ENCODE measurements around the gene SRC. TPM values are rescaled to one million over a fixed set of nuclear protein-coding genes. Genes with fewer than 3 reads are reported as not detected.
A peak's percentile ranks its signal among the peaks of the same experiment; 100 is the strongest.

Gene SRC
- total and polyA plus RNA-seq, 2 experiments from 2014 or later: 8.0 to 25.9 TPM

DNA sequence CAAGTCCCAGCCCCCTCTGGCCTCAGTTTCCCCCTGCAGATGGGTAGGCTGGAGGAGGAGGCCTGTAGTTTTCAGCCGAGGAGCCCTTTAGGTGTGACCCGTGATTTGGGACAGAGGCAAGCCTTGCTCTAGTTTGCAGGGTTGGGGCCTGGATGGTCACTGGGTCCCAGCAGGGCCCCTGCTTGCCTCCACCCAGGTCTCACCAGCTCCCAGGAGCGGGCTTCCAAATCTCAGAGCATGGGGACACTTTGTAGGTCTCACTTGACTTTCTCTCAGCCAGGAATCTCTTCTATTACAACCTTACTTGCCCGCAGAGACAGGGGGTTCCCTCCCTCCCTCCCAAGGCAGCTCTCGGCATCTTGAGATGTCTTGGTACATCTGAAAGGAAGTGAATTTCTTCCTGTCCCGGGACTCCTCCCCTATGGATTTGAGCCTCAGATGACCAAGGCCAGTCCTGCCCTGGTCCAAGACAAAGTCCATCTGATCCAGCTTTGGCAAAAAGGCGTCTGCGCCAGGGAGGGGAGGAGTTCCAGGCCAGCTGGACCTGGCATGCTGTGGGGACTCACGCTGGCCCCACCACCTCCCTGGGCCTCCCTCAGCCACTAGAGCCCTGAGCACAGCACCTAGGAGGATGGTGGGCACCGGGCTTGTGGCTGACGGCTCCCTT is 47.4 kb downstream of the SRC start:
- Mint-ChIP-seq H3K36me3 (ENCODE audit: low read depth) (peaks cover 5% of the 10 kb centered on the region; the same call in 2 of the 3 replicates), H3K27ac (0 out of 2 replicates have a peak overlapping the region, but pooled peaks have one; percentile 80), H3K4me1 (peaks cover 31% of the 10 kb centered on the region), H3K4me3 (no peak overlapping the region), H3K9me3 (no peaks in the 10 kb centered on the region), H3K27me3 (ENCODE audit: insufficient read depth, low read depth, poor library complexity) (peaks cover 7% of the 10 kb centered on the region)
- H2AFZ ChIP-seq: no peak overlapping the region
- H4K20me1 ChIP-seq (replicated peaks; ENCODE audit: insufficient read depth): no peaks in the 10 kb centered on the region
- ATAC-seq (no peak), DNase-seq (ENCODE audit: low spot score) (no peak)
- H3K4me1 ChIP-seq (ENCODE audit: insufficient read depth): peaks cover 21% of the 10 kb centered on the region
- no peak overlapping the region for H3K4me2 ChIP-seq
- H3K36me3 ChIP-seq (ENCODE audit: insufficient read depth): no peaks in the 10 kb centered on the region
- no peaks in the 10 kb centered on the region for H3K27me3 ChIP-seq (ENCODE audit: insufficient read depth)
- no peaks in the 10 kb centered on the region for H3K9me2 ChIP-seq (ENCODE audit: insufficient read depth)
- no peak overlapping the region for H3K4me3 ChIP-seq
- no peak overlapping the region for H3K27ac ChIP-seq (ENCODE audit: low read depth)
- H3F3A ChIP-seq (replicated peaks; ENCODE audit: low read depth): 0 out of 2 replicates have a peak, but pooled peaks cover 3% of the 10 kb centered on the region
- TF ChIP-seq NANOG (IDR thresholded peaks at IDR 0.05; ENCODE audit: borderline replicate concordance) (no peak), CREB1 (CRISPR knock-in tag; IDR thresholded peaks at IDR 0.05; ENCODE audit: low read depth) (no peak), ZNF114 (CRISPR knock-in tag; IDR thresholded peaks at IDR 0.05) (no peak), EZH2phosphoT487 (IDR thresholded peaks at IDR 0.05; ENCODE audit: unreplicated experiment) (no peak), JUNB (IDR thresholded peaks at IDR 0.05; ENCODE audit: unreplicated experiment) (no peak), POLR2AphosphoS5 (IDR thresholded peaks at IDR 0.05; ENCODE audit: low read depth) (no peak), ZNF331 (CRISPR knock-in tag; IDR thresholded peaks at IDR 0.05; ENCODE audit: low read depth) (no peak)
- H3K79me2 ChIP-seq (replicated peaks; ENCODE audit: insufficient read depth): no peaks in the 10 kb centered on the region

DNA sequence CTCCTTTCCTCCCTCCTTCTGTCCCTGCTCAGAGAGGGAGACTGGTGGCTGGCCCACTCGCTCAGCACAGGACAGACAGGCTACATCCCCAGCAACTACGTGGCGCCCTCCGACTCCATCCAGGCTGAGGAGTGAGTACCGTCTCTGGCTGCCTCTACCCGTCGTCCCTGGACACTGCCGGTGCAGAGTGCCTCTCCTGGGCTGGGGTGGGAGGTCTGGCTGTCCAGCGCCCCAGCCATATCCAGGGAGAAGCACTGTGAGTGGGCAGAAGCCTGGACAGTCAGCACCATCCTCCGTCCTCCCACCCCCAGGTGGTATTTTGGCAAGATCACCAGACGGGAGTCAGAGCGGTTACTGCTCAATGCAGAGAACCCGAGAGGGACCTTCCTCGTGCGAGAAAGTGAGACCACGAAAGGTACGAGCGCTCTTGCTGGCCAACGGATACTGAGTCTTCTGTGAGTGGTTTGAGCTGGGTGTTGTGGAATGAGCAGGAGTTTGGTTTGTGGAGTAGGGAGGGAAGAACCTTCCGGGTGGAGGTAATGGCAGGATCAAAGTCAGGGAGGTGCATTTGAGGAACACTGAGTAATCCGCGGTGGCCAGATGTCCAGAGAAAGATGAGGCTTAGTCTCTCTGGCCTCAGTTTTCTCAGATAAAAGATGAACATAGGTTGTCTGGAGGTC is 48.1 kb downstream of the SRC start:
- no peaks in the 10 kb centered on the region for H3K27me3 ChIP-seq (ENCODE audit: insufficient read depth)
- no peaks in the 10 kb centered on the region for H3K36me3 ChIP-seq (ENCODE audit: insufficient read depth)
- Mint-ChIP-seq H3K36me3 (ENCODE audit: low read depth) (peaks cover 11% of the 10 kb centered on the region; the same call in 2 of the 3 replicates), H3K4me1 (peaks cover 31% of the 10 kb centered on the region), H3K4me3 (no peak overlapping the region; the same call in 2 of the 3 replicates), H3K27me3 (ENCODE audit: insufficient read depth, low read depth, poor library complexity) (peaks cover 7% of the 10 kb centered on the region), H3K9me3 (no peaks in the 10 kb centered on the region), H3K27ac (peak overlapping the region; percentile 80)
- H3K9me2 ChIP-seq (ENCODE audit: insufficient read depth): no peaks in the 10 kb centered on the region
- no peak for DNase-seq (ENCODE audit: low spot score)
- H4K20me1 ChIP-seq (replicated peaks; ENCODE audit: insufficient read depth): no peaks in the 10 kb centered on the region
- no peak overlapping the region for H3K27ac ChIP-seq (ENCODE audit: low read depth)
- no peak overlapping the region for H3K4me3 ChIP-seq
- H3K4me1 ChIP-seq (ENCODE audit: insufficient read depth): peaks cover 21% of the 10 kb centered on the region
- 0 out of 2 replicates have a peak, but pooled peaks cover 3% of the 10 kb centered on the region for H3F3A ChIP-seq (replicated peaks; ENCODE audit: low read depth)
- no peak for ATAC-seq
- H3K79me2 ChIP-seq (replicated peaks; ENCODE audit: insufficient read depth): no peaks in the 10 kb centered on the region
- no peak overlapping the region for H2AFZ ChIP-seq
- no peak overlapping the region for H3K4me2 ChIP-seq
- TF ChIP-seq, protein P1, sequence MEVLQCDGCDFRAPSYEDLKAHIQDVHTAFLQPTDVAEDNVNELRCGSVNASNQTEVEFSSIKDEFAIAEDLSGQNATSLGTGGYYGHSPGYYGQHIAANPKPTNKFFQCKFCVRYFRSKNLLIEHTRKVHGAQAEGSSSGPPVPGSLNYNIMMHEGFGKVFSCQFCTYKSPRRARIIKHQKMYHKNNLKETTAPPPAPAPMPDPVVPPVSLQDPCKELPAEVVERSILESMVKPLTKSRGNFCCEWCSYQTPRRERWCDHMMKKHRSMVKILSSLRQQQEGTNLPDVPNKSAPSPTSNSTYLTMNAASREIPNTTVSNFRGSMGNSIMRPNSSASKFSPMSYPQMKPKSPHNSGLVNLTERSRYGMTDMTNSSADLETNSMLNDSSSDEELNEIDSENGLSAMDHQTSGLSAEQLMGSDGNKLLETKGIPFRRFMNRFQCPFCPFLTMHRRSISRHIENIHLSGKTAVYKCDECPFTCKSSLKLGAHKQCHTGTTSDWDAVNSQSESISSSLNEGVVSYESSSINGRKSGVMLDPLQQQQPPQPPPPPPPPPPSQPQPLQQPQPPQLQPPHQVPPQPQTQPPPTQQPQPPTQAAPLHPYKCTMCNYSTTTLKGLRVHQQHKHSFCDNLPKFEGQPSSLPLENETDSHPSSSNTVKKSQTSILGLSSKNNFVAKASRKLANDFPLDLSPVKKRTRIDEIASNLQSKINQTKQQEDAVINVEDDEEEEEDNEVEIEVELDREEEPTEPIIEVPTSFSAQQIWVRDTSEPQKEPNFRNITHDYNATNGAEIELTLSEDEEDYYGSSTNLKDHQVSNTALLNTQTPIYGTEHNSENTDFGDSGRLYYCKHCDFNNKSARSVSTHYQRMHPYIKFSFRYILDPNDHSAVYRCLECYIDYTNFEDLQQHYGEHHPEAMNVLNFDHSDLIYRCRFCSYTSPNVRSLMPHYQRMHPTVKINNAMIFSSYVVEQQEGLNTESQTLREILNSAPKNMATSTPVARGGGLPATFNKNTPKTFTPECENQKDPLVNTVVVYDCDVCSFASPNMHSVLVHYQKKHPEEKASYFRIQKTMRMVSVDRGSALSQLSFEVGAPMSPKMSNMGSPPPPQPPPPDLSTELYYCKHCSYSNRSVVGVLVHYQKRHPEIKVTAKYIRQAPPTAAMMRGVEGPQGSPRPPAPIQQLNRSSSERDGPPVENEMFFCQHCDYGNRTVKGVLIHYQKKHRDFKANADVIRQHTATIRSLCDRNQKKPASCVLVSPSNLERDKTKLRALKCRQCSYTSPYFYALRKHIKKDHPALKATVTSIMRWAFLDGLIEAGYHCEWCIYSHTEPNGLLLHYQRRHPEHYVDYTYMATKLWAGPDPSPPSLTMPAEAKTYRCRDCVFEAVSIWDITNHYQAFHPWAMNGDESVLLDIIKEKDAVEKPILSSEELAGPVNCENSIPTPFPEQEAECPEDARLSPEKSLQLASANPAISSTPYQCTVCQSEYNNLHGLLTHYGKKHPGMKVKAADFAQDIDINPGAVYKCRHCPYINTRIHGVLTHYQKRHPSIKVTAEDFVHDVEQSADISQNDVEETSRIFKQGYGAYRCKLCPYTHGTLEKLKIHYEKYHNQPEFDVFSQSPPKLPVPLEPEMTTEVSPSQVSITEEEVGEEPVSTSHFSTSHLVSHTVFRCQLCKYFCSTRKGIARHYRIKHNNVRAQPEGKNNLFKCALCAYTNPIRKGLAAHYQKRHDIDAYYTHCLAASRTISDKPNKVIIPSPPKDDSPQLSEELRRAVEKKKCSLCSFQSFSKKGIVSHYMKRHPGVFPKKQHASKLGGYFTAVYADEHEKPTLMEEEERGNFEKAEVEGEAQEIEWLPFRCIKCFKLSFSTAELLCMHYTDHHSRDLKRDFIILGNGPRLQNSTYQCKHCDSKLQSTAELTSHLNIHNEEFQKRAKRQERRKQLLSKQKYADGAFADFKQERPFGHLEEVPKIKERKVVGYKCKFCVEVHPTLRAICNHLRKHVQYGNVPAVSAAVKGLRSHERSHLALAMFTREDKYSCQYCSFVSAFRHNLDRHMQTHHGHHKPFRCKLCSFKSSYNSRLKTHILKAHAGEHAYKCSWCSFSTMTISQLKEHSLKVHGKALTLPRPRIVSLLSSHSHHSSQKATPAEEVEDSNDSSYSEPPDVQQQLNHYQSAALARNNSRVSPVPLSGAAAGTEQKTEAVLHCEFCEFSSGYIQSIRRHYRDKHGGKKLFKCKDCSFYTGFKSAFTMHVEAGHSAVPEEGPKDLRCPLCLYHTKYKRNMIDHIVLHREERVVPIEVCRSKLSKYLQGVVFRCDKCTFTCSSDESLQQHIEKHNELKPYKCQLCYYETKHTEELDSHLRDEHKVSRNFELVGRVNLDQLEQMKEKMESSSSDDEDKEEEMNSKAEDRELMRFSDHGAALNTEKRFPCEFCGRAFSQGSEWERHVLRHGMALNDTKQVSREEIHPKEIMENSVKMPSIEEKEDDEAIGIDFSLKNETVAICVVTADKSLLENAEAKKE (CRISPR knock-in tag; IDR thresholded peaks at IDR 0.05): no peak
- TF ChIP-seq NANOG (IDR thresholded peaks at IDR 0.05; ENCODE audit: borderline replicate concordance) (no peak), CREB1 (CRISPR knock-in tag; IDR thresholded peaks at IDR 0.05; ENCODE audit: low read depth) (no peak), POLR2AphosphoS5 (IDR thresholded peaks at IDR 0.05; ENCODE audit: low read depth) (no peak), EZH2phosphoT487 (IDR thresholded peaks at IDR 0.05; ENCODE audit: unreplicated experiment) (no peak), STAT1 (IDR thresholded peaks at IDR 0.05; ENCODE audit: unreplicated experiment) (no peak), ZNF114 (CRISPR knock-in tag; IDR thresholded peaks at IDR 0.05) (no peak)
- TF ChIP-seq, protein P2, sequence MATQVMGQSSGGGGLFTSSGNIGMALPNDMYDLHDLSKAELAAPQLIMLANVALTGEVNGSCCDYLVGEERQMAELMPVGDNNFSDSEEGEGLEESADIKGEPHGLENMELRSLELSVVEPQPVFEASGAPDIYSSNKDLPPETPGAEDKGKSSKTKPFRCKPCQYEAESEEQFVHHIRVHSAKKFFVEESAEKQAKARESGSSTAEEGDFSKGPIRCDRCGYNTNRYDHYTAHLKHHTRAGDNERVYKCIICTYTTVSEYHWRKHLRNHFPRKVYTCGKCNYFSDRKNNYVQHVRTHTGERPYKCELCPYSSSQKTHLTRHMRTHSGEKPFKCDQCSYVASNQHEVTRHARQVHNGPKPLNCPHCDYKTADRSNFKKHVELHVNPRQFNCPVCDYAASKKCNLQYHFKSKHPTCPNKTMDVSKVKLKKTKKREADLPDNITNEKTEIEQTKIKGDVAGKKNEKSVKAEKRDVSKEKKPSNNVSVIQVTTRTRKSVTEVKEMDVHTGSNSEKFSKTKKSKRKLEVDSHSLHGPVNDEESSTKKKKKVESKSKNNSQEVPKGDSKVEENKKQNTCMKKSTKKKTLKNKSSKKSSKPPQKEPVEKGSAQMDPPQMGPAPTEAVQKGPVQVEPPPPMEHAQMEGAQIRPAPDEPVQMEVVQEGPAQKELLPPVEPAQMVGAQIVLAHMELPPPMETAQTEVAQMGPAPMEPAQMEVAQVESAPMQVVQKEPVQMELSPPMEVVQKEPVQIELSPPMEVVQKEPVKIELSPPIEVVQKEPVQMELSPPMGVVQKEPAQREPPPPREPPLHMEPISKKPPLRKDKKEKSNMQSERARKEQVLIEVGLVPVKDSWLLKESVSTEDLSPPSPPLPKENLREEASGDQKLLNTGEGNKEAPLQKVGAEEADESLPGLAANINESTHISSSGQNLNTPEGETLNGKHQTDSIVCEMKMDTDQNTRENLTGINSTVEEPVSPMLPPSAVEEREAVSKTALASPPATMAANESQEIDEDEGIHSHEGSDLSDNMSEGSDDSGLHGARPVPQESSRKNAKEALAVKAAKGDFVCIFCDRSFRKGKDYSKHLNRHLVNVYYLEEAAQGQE (IDR thresholded peaks at IDR 0.05; ENCODE audit: unreplicated experiment): no peak
